Nephron (organoid): ENCODE data around the gene PRKCH.

Experiments
- H3K27ac Mint-ChIP-seq, 3 experiments: 2 replicates each; pipeline ENCODE4 v1.8.0; 2020; ENCODE audit warnings: mixed read lengths in 3 of 3, mild to moderate bottlenecking in 2 of 3, moderate library complexity in 1 of 3
- H3K27me3 Mint-ChIP-seq: 2 replicates; pipeline ENCODE4 v1.8.0; 2021; ENCODE audit warnings: low read depth, mild to moderate bottlenecking, moderate library complexity, mixed read lengths
- H3K36me3 Mint-ChIP-seq: 2 replicates; pipeline ENCODE4 v1.8.0; 2020; ENCODE audit warnings: low read depth, mixed read lengths
- H3K4me1 Mint-ChIP-seq: 2 replicates; pipeline ENCODE4 v1.8.0; 2020; ENCODE audit warnings: mixed read lengths
- H3K4me3 Mint-ChIP-seq, 3 experiments: 2 replicates each; pipeline ENCODE4 v1.8.0; 2020; ENCODE audit warnings: mild to moderate bottlenecking in 3 of 3, mixed read lengths in 3 of 3, moderate library complexity in 2 of 3
- H3K9me3 Mint-ChIP-seq: 2 replicates; pipeline ENCODE4 v1.8.0; 2020; ENCODE audit warnings: mixed read lengths
- CTCF ChIP-seq, 3 experiments: fragments of 200-600 bp; sonication (generic); IDR thresholded peaks; one replicate each; pipeline ENCODE4 v1.5.0; 2021; ENCODE audit warnings: antibody characterized with exemption in 3 of 3; ENCODE audit not compliant: unreplicated experiment in 3 of 3

PRKCH gene

DNA sequence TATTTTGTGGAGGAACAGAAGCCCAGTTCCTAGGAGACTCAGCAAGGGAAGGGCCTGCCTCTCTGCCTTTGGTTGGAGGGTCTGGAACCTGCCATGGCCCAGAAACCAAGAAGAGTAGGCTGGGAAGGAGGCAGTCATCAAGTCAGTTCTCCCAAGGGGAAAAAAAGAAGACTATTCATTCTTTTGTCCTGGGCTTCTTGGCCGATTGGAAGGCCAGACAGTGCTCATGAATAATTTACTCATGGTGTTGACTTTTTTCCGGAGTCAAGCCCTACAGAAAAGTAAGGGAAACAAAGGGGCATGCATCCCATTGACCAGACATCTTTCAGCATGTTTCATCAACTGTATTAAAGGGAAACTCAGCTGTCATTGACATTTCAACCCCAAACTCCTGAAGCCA, 168.1 kb downstream of the PRKCH start:
- no peaks in the 10 kb centered on the region for H3K9me3 Mint-ChIP-seq
- H3K27me3 Mint-ChIP-seq = peaks cover 3% of the 10 kb centered on the region
- H3K36me3 Mint-ChIP-seq = no peaks in the 10 kb centered on the region
- H3K4me3 Mint-ChIP-seq = no peak overlapping the region
- TF ChIP-seq CTCF (IDR thresholded peaks at IDR 0.05; ENCODE audit: unreplicated experiment in 3 of 3) = no peak
- peak overlapping the region in 2 of 3 experiments; percentile 66 to 77 for H3K27ac Mint-ChIP-seq
- H3K4me1 Mint-ChIP-seq = peaks cover 22% of the 10 kb centered on the region

DNA sequence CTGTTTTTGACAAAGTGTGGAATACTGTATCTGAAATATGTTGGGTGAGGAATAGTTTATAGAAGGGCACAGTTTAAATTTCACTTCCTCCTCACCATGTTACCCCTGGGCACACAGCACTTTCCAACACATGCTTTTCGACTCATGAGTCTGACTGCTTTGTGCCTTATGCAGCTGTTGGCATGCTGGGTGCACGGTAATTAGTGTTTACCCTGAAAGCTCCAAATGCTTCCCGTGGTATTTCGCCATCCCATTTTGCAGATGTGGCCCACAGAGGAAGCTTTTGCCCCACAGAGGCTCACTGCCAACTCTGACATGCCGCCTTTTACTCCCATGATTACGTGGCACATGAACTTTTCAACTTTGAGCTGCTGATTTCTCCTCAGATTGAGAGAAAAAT, 168.6 kb downstream of the PRKCH start:
- Mint-ChIP-seq H3K36me3 (no peaks in the 10 kb centered on the region), H3K4me1 (peaks cover 22% of the 10 kb centered on the region), H3K27me3 (peaks cover 3% of the 10 kb centered on the region), H3K27ac (no peak overlapping the region), H3K4me3 (no peak overlapping the region), H3K9me3 (no peaks in the 10 kb centered on the region)
- TF ChIP-seq CTCF (IDR thresholded peaks at IDR 0.05; ENCODE audit: unreplicated experiment in 3 of 3) = no peak

DNA sequence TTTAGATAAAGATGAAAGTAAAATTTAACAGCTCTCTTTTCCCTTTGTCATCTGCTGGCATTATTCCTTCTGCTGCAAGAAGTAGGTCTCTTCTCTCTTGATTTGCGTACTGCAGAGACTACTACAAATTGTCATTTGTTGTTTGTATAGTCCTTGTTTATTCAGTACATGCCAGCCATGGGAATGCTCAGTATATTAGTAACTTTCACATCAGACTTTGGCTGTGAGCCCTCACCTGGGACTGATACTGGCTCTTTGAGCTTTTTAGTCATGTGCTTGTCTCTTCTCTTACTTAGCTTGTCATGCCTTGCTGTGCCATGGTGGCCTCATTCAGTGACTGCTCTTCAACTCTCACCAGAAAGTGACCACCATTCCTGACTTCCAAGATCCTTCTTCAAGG, 169.8 kb downstream of the PRKCH start:
- H3K4me1 Mint-ChIP-seq = peaks cover 22% of the 10 kb centered on the region
- H3K4me3 Mint-ChIP-seq = no peak overlapping the region
- no peaks in the 10 kb centered on the region for H3K36me3 Mint-ChIP-seq
- TF ChIP-seq CTCF (IDR thresholded peaks at IDR 0.05; ENCODE audit: unreplicated experiment in 3 of 3) = no peak
- H3K27ac Mint-ChIP-seq = no peak overlapping the region
- H3K9me3 Mint-ChIP-seq = no peaks in the 10 kb centered on the region
- H3K27me3 Mint-ChIP-seq = peaks cover 3% of the 10 kb centered on the region

DNA sequence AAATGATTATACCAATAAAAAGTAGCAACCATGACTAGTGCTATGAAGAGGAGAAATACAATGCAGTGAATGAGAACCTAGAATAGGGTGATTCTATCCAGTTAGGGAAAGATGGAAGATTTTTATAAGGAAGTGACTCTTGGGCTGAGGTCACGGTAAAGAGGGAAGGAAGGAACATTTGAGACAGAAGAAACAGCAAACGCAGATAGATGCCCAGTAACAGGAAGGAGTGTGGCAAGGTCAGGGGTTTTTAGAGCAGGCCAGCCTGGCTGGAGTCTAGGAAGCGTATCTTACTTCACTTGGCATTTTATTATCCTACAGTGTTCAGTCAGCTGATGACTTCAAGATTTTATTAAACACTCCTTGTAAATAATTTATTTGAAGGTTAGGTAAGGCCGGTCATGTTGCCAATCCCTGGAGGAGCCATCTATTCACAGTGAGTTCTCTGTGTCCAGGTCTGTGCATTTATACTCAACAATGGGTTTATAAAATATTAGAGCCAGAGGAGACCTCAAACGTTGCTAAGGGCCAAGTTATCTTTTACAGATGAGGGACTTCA, 170.6 kb downstream of the PRKCH start:
- no peak overlapping the region for H3K27ac Mint-ChIP-seq
- peaks cover 19% of the 10 kb centered on the region for H3K4me1 Mint-ChIP-seq
- no peak for TF ChIP-seq CTCF (IDR thresholded peaks at IDR 0.05; ENCODE audit: unreplicated experiment in 3 of 3)
- H3K9me3 Mint-ChIP-seq = no peaks in the 10 kb centered on the region
- H3K4me3 Mint-ChIP-seq = no peak overlapping the region
- no peaks in the 10 kb centered on the region for H3K27me3 Mint-ChIP-seq
- no peaks in the 10 kb centered on the region for H3K36me3 Mint-ChIP-seq

GRCh38 chr14:61492474-61492873, 171.1 kb downstream of the PRKCH start:
- Mint-ChIP-seq H3K9me3 (no peaks in the 10 kb centered on the region), H3K27me3 (no peaks in the 10 kb centered on the region)
- no peak for TF ChIP-seq CTCF (IDR thresholded peaks at IDR 0.05; ENCODE audit: unreplicated experiment in 3 of 3)

GRCh38 chr14:61493239-61493638, 171.9 kb downstream of the PRKCH start:
- H3K9me3 Mint-ChIP-seq = no peaks in the 10 kb centered on the region
- TF ChIP-seq CTCF (IDR thresholded peaks at IDR 0.05; ENCODE audit: unreplicated experiment in 3 of 3) = no peak
- H3K27me3 Mint-ChIP-seq = no peaks in the 10 kb centered on the region
- no peak overlapping the region for H3K27ac Mint-ChIP-seq
- peaks cover 13% of the 10 kb centered on the region for H3K4me1 Mint-ChIP-seq
- H3K36me3 Mint-ChIP-seq = no peaks in the 10 kb centered on the region
- H3K4me3 Mint-ChIP-seq = no peak overlapping the region

More at GRCh38 chr14:61492474-61492873, 171.1 kb downstream of the PRKCH start:
- no peak overlapping the region for H3K4me3 Mint-ChIP-seq
- H3K36me3 Mint-ChIP-seq = no peaks in the 10 kb centered on the region
- no peak overlapping the region for H3K27ac Mint-ChIP-seq
- peaks cover 14% of the 10 kb centered on the region for H3K4me1 Mint-ChIP-seq
